ENCODE measurements around the gene CD3G. TPM values are rescaled to one million over a fixed set of nuclear protein-coding genes. Genes with fewer than 3 reads are reported as not detected.

CD3G gene
- total RNA-seq, 2 donors from 2014 or later, result 1.6 to 2.0 TPM

- H3K4me3 ChIP-seq, result no peak overlapping the region
- no peak overlapping the region for H3K27ac ChIP-seq
- H3K36me3 ChIP-seq, result no peaks in the 10 kb centered on the region
- no peak for TF ChIP-seq CTCF (IDR thresholded peaks at IDR 0.05)
- intact Hi-C loops (cut with DNase I), result no loop called here
- H3K27me3 ChIP-seq, result no peaks in the 10 kb centered on the region
- no peaks in the 10 kb centered on the region for H3K9me3 ChIP-seq
- H3K4me1 ChIP-seq, result peaks cover 5% of the 10 kb centered on the region
- H3K9ac ChIP-seq (ENCODE audit: low read depth in 2 of 2, low read length in 2 of 2), result no peak overlapping the region
- no peak for DNase-seq
These were observed 18.9 kb upstream of the CD3G start for GRCh38 chr11:118325283-118325682.

GRCh38 chr11:118328745-118329144, 15.4 kb upstream of the CD3G start:
- DNase-seq, result no peak
- H3K4me1 ChIP-seq, result no peaks in the 10 kb centered on the region
- no peak overlapping the region for H3K4me3 ChIP-seq
- no peaks in the 10 kb centered on the region for H3K9me3 ChIP-seq
- H3K27ac ChIP-seq, result no peak overlapping the region
- H3K27me3 ChIP-seq, result no peaks in the 10 kb centered on the region
- H3K36me3 ChIP-seq, result no peaks in the 10 kb centered on the region
- no peak overlapping the region for H3K9ac ChIP-seq (ENCODE audit: low read depth in 2 of 2, low read length in 2 of 2)
- intact Hi-C loops (cut with DNase I), result no loop called here
- no peak for TF ChIP-seq CTCF (IDR thresholded peaks at IDR 0.05)

GRCh38 chr11:118334745-118335144, 9.4 kb upstream of the CD3G start:
- no peaks in the 10 kb centered on the region for H3K9me3 ChIP-seq
- H3K36me3 ChIP-seq, result no peaks in the 10 kb centered on the region
- H3K4me1 ChIP-seq, result no peaks in the 10 kb centered on the region
- H3K27me3 ChIP-seq, result no peaks in the 10 kb centered on the region
- DNase-seq, result no peak
- H3K9ac ChIP-seq (ENCODE audit: low read depth in 2 of 2, low read length in 2 of 2), result no peak overlapping the region
- no peak overlapping the region for H3K27ac ChIP-seq
- no peak for TF ChIP-seq CTCF (IDR thresholded peaks at IDR 0.05)
- H3K4me3 ChIP-seq, result no peak overlapping the region
- intact Hi-C loops (cut with DNase I), result no loop called here

- no peak for TF ChIP-seq CTCF (IDR thresholded peaks at IDR 0.05)
- H3K9ac ChIP-seq (ENCODE audit: low read depth in 2 of 2, low read length in 2 of 2), result no peak overlapping the region
- peak; percentile 56 for DNase-seq
- no peak overlapping the region for H3K4me3 ChIP-seq
- intact Hi-C loops (cut with DNase I), result no loop called here
- no peaks in the 10 kb centered on the region for H3K36me3 ChIP-seq
- H3K27me3 ChIP-seq, result no peaks in the 10 kb centered on the region
- peak overlapping the region; percentile 40 for H3K27ac ChIP-seq
- H3K9me3 ChIP-seq, result no peaks in the 10 kb centered on the region
- H3K4me1 ChIP-seq, result no peaks in the 10 kb centered on the region
These were observed 5.5 kb upstream of the CD3G start for GRCh38 chr11:118338637-118339061.

- no peak for DNase-seq
- Histone ChIP-seq H3K36me3 (no peaks in the 10 kb centered on the region), H3K9ac (ENCODE audit: low read depth in 2 of 2, low read length in 2 of 2) (peak overlapping the region in 1 of 2 donors; percentile 24), H3K9me3 (no peaks in the 10 kb centered on the region), H3K4me1 (no peaks in the 10 kb centered on the region), H3K4me3 (peak overlapping the region; percentile 2), H3K27me3 (no peaks in the 10 kb centered on the region), H3K27ac (peak overlapping the region; percentile 40)
- intact Hi-C loops (cut with DNase I), result no loop called here
- TF ChIP-seq CTCF (IDR thresholded peaks at IDR 0.05), result no peak
These were observed 4.7 kb upstream of the CD3G start for GRCh38 chr11:118339281-118339961.

Measured in colonic mucosa (tissue), 4 donors.